HepG2 (cell line): ENCODE data around the gene TFF2. TPM values are rescaled to one million over a fixed set of nuclear protein-coding genes. Genes with fewer than 3 reads are reported as not detected.

Experiments used
- ATAC-seq: fragments of 200-7000 bp; cut with Tn5 transposase; 3 replicates; pipeline ENCODE4 v1.9.1; 2020; ENCODE audit warnings: mild to moderate bottlenecking, moderate library complexity
- BruUV-seq: library from RNA; stranded (reverse); fragments of 400-500 nt; replicated peaks from 2 replicates; lab custom pipeline; 2021; lab: Mats Ljungman, UMichigan
- CTCF ChIA-PET: fragments of 300-600 bp; formaldehyde crosslinking; extraction: SDS; loops from one replicate; lab custom pipeline; 2021; ENCODE audit warnings: low total read pairs, inconsistent platforms, low intra/inter-chr PET ratio; lab: Yijun Ruan, JAX
- POLR2A ChIA-PET: fragments of 350-600 bp; sonication (Branson Sonifier 250); formaldehyde crosslinking; loops from one replicate; lab custom pipeline; 2020; ENCODE audit warnings: antibody characterized with exemption, inconsistent platforms; lab: Yijun Ruan, JAX
- DNase-seq: peaks from one replicate; pipeline ENCODE4 v3.0.0-alpha.2; 2015; ENCODE audit warnings: low spot score
- FAIRE-seq: peaks from 3 replicates; lab custom pipeline; 2011; peaks lifted over from hg19 to GRCh38; lab: Jason Lieb, UNC
- H2AFZ ChIP-seq: one replicate; pipeline ENCODE4 v1.6.1; 2011; ENCODE audit warnings: low read length, inconsistent platforms
- H3K27ac ChIP-seq: fragments of 300-600 bp; 3 replicates; pipeline ENCODE4 v1.8.0; 2011; ENCODE audit warnings: mixed run types, mild to moderate bottlenecking, mixed read lengths, low read length, inconsistent platforms; ENCODE audit not compliant: insufficient read depth; ENCODE audit errors: extremely low read length
- H3K27me3 ChIP-seq, 2 experiments: fragments of 200-600 bp in 1 of 2; 2 replicates in 1 of 2; 3 replicates in 1 of 2; pipeline versions ENCODE4 v1.6.0 to v1.8.0; 2011; ENCODE audit warnings: low read length in 2 of 2, mild to moderate bottlenecking in 2 of 2, moderate library complexity in 2 of 2, inconsistent platforms in 1 of 2; ENCODE audit not compliant: insufficient read depth in 2 of 2, control insufficient read depth in 1 of 2
- H3K36me3 ChIP-seq, 2 experiments: fragments of 200-600 bp in 1 of 2; replicated peaks in 1 of 2; 2 replicates in 1 of 2; 3 replicates in 1 of 2; pipeline versions ENCODE4 v1.5.1 to v1.8.0; 2011; ENCODE audit warnings: low read length in 2 of 2, inconsistent platforms in 1 of 2; ENCODE audit not compliant: insufficient read depth in 2 of 2, control insufficient read depth in 1 of 2
- H3K4me1 ChIP-seq: 2 replicates; pipeline ENCODE4 v1.5.1; 2012; ENCODE audit warnings: low read length, inconsistent platforms; ENCODE audit not compliant: insufficient read depth
- H3K4me2 ChIP-seq: 2 replicates; pipeline ENCODE4 v1.6.0; 2011; ENCODE audit warnings: low read depth, low read length, inconsistent platforms
- H3K4me3 ChIP-seq, 3 experiments: fragments of 200-600 bp in 1 of 3; sonication (generic), shearing (Covaris generic) in 1 of 3; replicated peaks in 1 of 3; 2 replicates each; pipeline ENCODE4 v1.5.1; 2011 to 2016; ENCODE audit warnings: low read length in 3 of 3, inconsistent platforms in 2 of 3, low read depth in 2 of 3, mild to moderate bottlenecking in 2 of 3, control low read depth in 1 of 3, mixed read lengths in 1 of 3; ENCODE audit not compliant: insufficient read depth in 1 of 3
- H3K79me2 ChIP-seq: one replicate; pipeline ENCODE4 v1.6.1; 2011; ENCODE audit warnings: low read length, inconsistent platforms; ENCODE audit not compliant: insufficient read depth
- H3K9ac ChIP-seq: 2 replicates; pipeline ENCODE4 v1.6.0; 2011; ENCODE audit warnings: mild to moderate bottlenecking, low read depth, low read length, inconsistent platforms; ENCODE audit not compliant: insufficient read depth
- H3K9me3 ChIP-seq: 2 replicates; pipeline ENCODE4 v1.5.1; 2012; ENCODE audit warnings: mild to moderate bottlenecking, low read length
- H4K20me1 ChIP-seq: 2 replicates; pipeline ENCODE4 v1.6.0; 2011; ENCODE audit warnings: inconsistent platforms, mild to moderate bottlenecking, low read length, moderate library complexity; ENCODE audit not compliant: insufficient read depth
- NFYC ChIP-seq: IDR thresholded peaks from 2 replicates; pipeline ENCODE4 v1.6.1; 2016; ENCODE audit warnings: missing genetic modification reagents, missing compliant biosample characterization
- ZNF142 ChIP-seq: sonication (generic); formaldehyde crosslinking; IDR thresholded peaks from 2 replicates; pipeline ENCODE4 v1.4.0; 2020; ENCODE audit warnings: missing genetic modification reagents
- ZNF780A ChIP-seq: sonication (generic); formaldehyde crosslinking; IDR thresholded peaks from 2 replicates; pipeline ENCODE4 v1.8.0; 2022; ENCODE audit warnings: mild to moderate bottlenecking, missing genetic modification reagents, moderate library complexity
- WGBS: methylation state at CpG from one replicate; pipeline ENCODE4 v1.1.6; 2017; ENCODE audit warnings: low lambda C conversion rate; 5-methylcytosine and 5-hydroxymethylcytosine counted together
- in situ Hi-C: cut with HindIII; loops from 2 replicates; pipeline ENCODE4 v1.10.0; 2017; ENCODE audit warnings: low pct_unique_long_range_greater_than_20kb; ENCODE audit not compliant: extremely low pct_ligation_motif_present
- intact Hi-C: fragments of 100-400 bp; cut with micrococcal nuclease; formaldehyde crosslinking; loops from one replicate; pipeline ENCODE4 v1.10.0; 2022; ENCODE audit not compliant: unreplicated experiment
- polyA plus RNA-seq, 8 experiments: library from polyadenylated mRNA; depleted of rRNA in 3 of 8; stranded (reverse) in 7 of 8; unstranded in 1 of 8; fragments of >200 nt; fragmentation: Illumina TruSeq in 4 of 8; extraction: Trizol in 4 of 8; gene quantifications; 2 replicates each; pipeline versions ENCODE4 v1.2.1 to v1.2.3, GENCODE V29; 2011 to 2016; ENCODE audit warnings: low read depth in 4 of 8, missing spikeins in 1 of 8, mixed read lengths in 1 of 8; ENCODE audit not compliant: insufficient read depth in 1 of 8
- total RNA-seq, 5 experiments: library from RNA; depleted of rRNA; stranded (reverse); fragments of >200 nt; fragmentation: Illumina TruSeq; extraction: Trizol; gene quantifications; 2 replicates each; pipeline ENCODE4 v1.2.3, GENCODE V29; 2016; ENCODE audit warnings: low read depth in 1 of 5

Gene TFF2
- total and polyA plus RNA-seq, 2 of the 13 experiments (the other 11 are each of a cell fraction or from before 2014, with no cell fraction given) = 1.5 TPM; not detected in 1

- Histone ChIP-seq H3K4me1 (peaks cover 11% of the 10 kb centered on the region), H3K27ac (no peak overlapping the region), H3K9me3 (no peaks in the 10 kb centered on the region; the same call in 1 of the 2 replicates), H3K27me3 (no peaks in the 10 kb centered on the region; a peak in 2 of 5 replicates), H3K4me2 (no peak overlapping the region), H3K9ac (no peak overlapping the region), H3K4me3 (no peak overlapping the region), H3K36me3 (no peaks in the 10 kb centered on the region), H3K79me2 (no peaks in the 10 kb centered on the region), H4K20me1 (no peaks in the 10 kb centered on the region), H2AFZ (no peak overlapping the region)
- CTCF ChIA-PET = no interaction called here
- no peak for TF ChIP-seq ZNF780A (CRISPR knock-in tag)
- TF ChIP-seq NFYC (CRISPR knock-in tag) = peak; percentile 33; the same call in 1 of the 2 replicates
- DNase-seq (no peak), ATAC-seq (no peak), FAIRE-seq (no peak)
- 78% methylated on average over 12 of the region's 13 CpGs for WGBS
- intact Hi-C loops (no loop called here), in situ Hi-C loops (no loop called here)
- BruUV-seq = no TSS peak
- POLR2A ChIA-PET = no interaction called here
Measured at GRCh38 chr21:42358937-42359336, 8.1 kb upstream of the TFF2 start.

- BruUV-seq = no TSS peak
- no peak overlapping the region for H2AFZ ChIP-seq
Measured at GRCh38 chr21:42358261-42358660, 7.5 kb upstream of the TFF2 start.

More at GRCh38 chr21:42358261-42358660, 7.5 kb upstream of the TFF2 start:
- no peaks in the 10 kb centered on the region; the same call in 1 of the 2 replicates for H3K9me3 ChIP-seq
- 76% methylated on average over 8 of the region's 12 CpGs for WGBS
- H3K79me2 ChIP-seq = no peaks in the 10 kb centered on the region
- H3K9ac ChIP-seq = no peak overlapping the region
- H3K36me3 ChIP-seq = no peaks in the 10 kb centered on the region
- H3K4me2 ChIP-seq = no peak overlapping the region
- H3K27me3 ChIP-seq = no peaks in the 10 kb centered on the region; a peak in 2 of 5 replicates
- peaks cover 9% of the 10 kb centered on the region; the same call in 1 of the 2 replicates for H3K4me1 ChIP-seq
- intact Hi-C loops = no loop called here
- ATAC-seq (no peak), DNase-seq (no peak), FAIRE-seq (no peak)
- H4K20me1 ChIP-seq = no peaks in the 10 kb centered on the region
- POLR2A ChIA-PET = no interaction called here
- H3K27ac ChIP-seq = no peak overlapping the region
- no peak overlapping the region for H3K4me3 ChIP-seq
- in situ Hi-C loops = no loop called here
- CTCF ChIA-PET = no interaction called here
- TF ChIP-seq ZNF142 = no peak
